HFF-Myc (cell line): ENCODE data around the gene MGAT2.
"Not testable (repeated sequence)": the region's sequence is repeated elsewhere in the genome, so short reads cannot be mapped to it uniquely, and the experiment has no call there.

Experiments
- DNase-seq: peaks from one replicate; pipeline ENCODE4 v3.0.0-alpha.2; 2011; ENCODE audit warnings: low read depth; ENCODE audit errors: extremely low read depth
- H3K4me3 ChIP-seq: replicated peaks from 2 replicates; pipeline ENCODE4 v1.5.1; 2011; ENCODE audit warnings: low read depth, mild to moderate bottlenecking, control low read depth, low read length
- CTCF ChIP-seq: IDR thresholded peaks from 2 replicates; pipeline ENCODE4 v1.5.1; 2012; ENCODE audit warnings: mild to moderate bottlenecking, low read depth, low read length, control low read depth; ENCODE audit errors: missing control alignments

MGAT2 gene

GRCh38 chr14:49614196-49614595 lies 6.4 kb upstream of the MGAT2 start:
- no peak for TF ChIP-seq CTCF

GRCh38 chr14:49615776-49616175 lies 4.8 kb upstream of the MGAT2 start:
- no peak for DNase-seq
- TF ChIP-seq CTCF: no peak
- H3K4me3 ChIP-seq: no peak overlapping the region

More at GRCh38 chr14:49614196-49614595, 6.4 kb upstream of the MGAT2 start:
- no peak overlapping the region for H3K4me3 ChIP-seq
- DNase-seq: no peak

- H3K4me3 ChIP-seq: no peak overlapping the region
- TF ChIP-seq CTCF: no peak
- DNase-seq: no peak
Measured at GRCh38 chr14:49617852-49618519, 2.6 kb upstream of the MGAT2 start.

- peak overlapping the region; percentile 87 for H3K4me3 ChIP-seq
- not testable (repeated sequence) for DNase-seq
Measured at GRCh38 chr14:49619273-49619672, 1.3 kb upstream of the MGAT2 start.

GRCh38 chr14:49619730-49620129 lies 869 bp upstream of the MGAT2 start:
- TF ChIP-seq CTCF: no peak
- DNase-seq: no peak
- H3K4me3 ChIP-seq: peak overlapping the region; percentile 87

- TF ChIP-seq CTCF: no peak
- DNase-seq: no peak
- peak overlapping the region; percentile 87 for H3K4me3 ChIP-seq
Measured at GRCh38 chr14:49621114-49621881, 699 bp downstream of the MGAT2 start.

GRCh38 chr14:49622022-49622607 lies 1.5 kb downstream of the MGAT2 start:
- H3K4me3 ChIP-seq: peak overlapping the region; percentile 87
- no peak for TF ChIP-seq CTCF
- DNase-seq: no peak
